Stimulated activated CD4-positive, alpha-beta T cell treated with anti-CD3 and anti-CD28 coated beads, Interleukin-4, amount 100 ng/mL, for 48 hours (primary cell): ENCODE measurements around the gene CCDC13.

Source experiments
- DNase-seq, 2 donors: peaks; one replicate each; pipeline ENCODE4 v3.0.0-alpha.2; 2020; ENCODE audit warnings: low read depth in 2 of 2

CCDC13 gene

GRCh38 chr3:42753757-42754156 lies 19.3 kb downstream of the CCDC13 start:
- no peak for DNase-seq

GRCh38 chr3:42752961-42753360 lies 20.1 kb downstream of the CCDC13 start:
- DNase-seq, result no peak

GRCh38 chr3:42752441-42752840 lies 20.6 kb downstream of the CCDC13 start:
- DNase-seq, result no peak

- no peak for DNase-seq
Observed at GRCh38 chr3:42751609-42752008, 21.4 kb downstream of the CCDC13 start.

- no peak for DNase-seq
Observed at GRCh38 chr3:42750834-42751233, 22.2 kb downstream of the CCDC13 start.

GRCh38 chr3:42749753-42750231 lies 23.3 kb downstream of the CCDC13 start:
- no peak for DNase-seq

GRCh38 chr3:42749025-42749752 lies 23.9 kb downstream of the CCDC13 start:
- no peak for DNase-seq

- peak in 1 of 2 donors; percentile 8 for DNase-seq
Observed at GRCh38 chr3:42747581-42747980, 25.5 kb downstream of the CCDC13 start.

GRCh38 chr3:42746455-42747450 lies 26.3 kb downstream of the CCDC13 start:
- DNase-seq, result no peak

- no peak for DNase-seq
Observed at GRCh38 chr3:42745776-42746454, 27.1 kb downstream of the CCDC13 start.

GRCh38 chr3:42745291-42745745 lies 27.7 kb downstream of the CCDC13 start:
- no peak for DNase-seq

GRCh38 chr3:42743204-42743995 lies 29.7 kb downstream of the CCDC13 start:
- no peak for DNase-seq

GRCh38 chr3:42742688-42743087 lies 30.4 kb downstream of the CCDC13 start:
- no peak for DNase-seq

GRCh38 chr3:42742259-42742658 lies 30.8 kb downstream of the CCDC13 start:
- DNase-seq, result no peak

GRCh38 chr3:42741796-42742195 lies 31.3 kb downstream of the CCDC13 start:
- no peak for DNase-seq

- DNase-seq, result no peak
Observed at GRCh38 chr3:42739401-42740158, 33.5 kb downstream of the CCDC13 start.

GRCh38 chr3:42736531-42736930 lies 36.5 kb downstream of the CCDC13 start:
- DNase-seq, result no peak

GRCh38 chr3:42736081-42736480 lies 37.0 kb downstream of the CCDC13 start:
- DNase-seq, result no peak

GRCh38 chr3:42735615-42736014 lies 37.4 kb downstream of the CCDC13 start:
- DNase-seq, result no peak

GRCh38 chr3:42735019-42735418 lies 38.0 kb downstream of the CCDC13 start:
- no peak for DNase-seq
